Subcutaneous adipose tissue (tissue), 4 donors: ENCODE measurements around the gene TMEM181. TPM values are rescaled to one million over a fixed set of nuclear protein-coding genes. Genes with fewer than 3 reads are reported as not detected.

Experiments used
- CTCF ChIP-seq: fragments of 450-650 bp; IDR thresholded peaks from one replicate; pipeline ENCODE4 v1.5.1; 2016; ENCODE audit warnings: low read depth, mild to moderate bottlenecking, control low read depth, antibody characterized with exemption, moderate library complexity
- total RNA-seq, 4 donors: library from RNA; depleted of rRNA; stranded (reverse); fragments of >200 nt; gene quantifications; one replicate each; pipeline ENCODE4 v1.1.0, GENCODE V29; 2016

Gene TMEM181
- total RNA-seq, 4 donors from 2014 or later = 15.1 to 33.1 (median 19.7) TPM

- TF ChIP-seq CTCF = no peak
Measured at GRCh38 chr6:158567871-158568401, 8.0 kb downstream of the TMEM181 start.

GRCh38 chr6:158568549-158568948, 8.7 kb downstream of the TMEM181 start:
- no peak for TF ChIP-seq CTCF

GRCh38 chr6:158569036-158569435, 9.1 kb downstream of the TMEM181 start:
- TF ChIP-seq CTCF = no peak

GRCh38 chr6:158570681-158570962, 10.7 kb downstream of the TMEM181 start:
- no peak for TF ChIP-seq CTCF

- no peak for TF ChIP-seq CTCF
Measured at GRCh38 chr6:158571826-158572652, 12.1 kb downstream of the TMEM181 start.

GRCh38 chr6:158572653-158573541, 13.0 kb downstream of the TMEM181 start:
- no peak for TF ChIP-seq CTCF

- TF ChIP-seq CTCF = no peak
Measured at GRCh38 chr6:158573542-158573931, 13.6 kb downstream of the TMEM181 start.
